HG02610 (cell line): Measurements from ENCODE around the gene WASF1.
"Not testable (repeated sequence)": the region's sequence is repeated elsewhere in the genome, so short reads cannot be mapped to it uniquely, and the experiment has no call there.

ENCODE experiments used
- ATAC-seq: cut with Tn5 transposase; IDR thresholded peaks from one replicate; pipeline ENCODE4 v1.9.1; 2021; ENCODE audit warnings: mild to moderate bottlenecking, moderate library complexity; ENCODE audit not compliant: unreplicated experiment

Gene WASF1

GRCh38 chr6:110095101-110095500 lies 84.4 kb downstream of the WASF1 start:
- no peak for ATAC-seq

GRCh38 chr6:110093981-110094380 lies 85.5 kb downstream of the WASF1 start:
- no peak for ATAC-seq

GRCh38 chr6:110090876-110091275 lies 88.6 kb downstream of the WASF1 start:
- ATAC-seq, result no peak

GRCh38 chr6:110089323-110089722 lies 90.1 kb downstream of the WASF1 start:
- ATAC-seq, result no peak

- no peak for ATAC-seq
Observed at GRCh38 chr6:110085285-110085684, 94.2 kb downstream of the WASF1 start.

- no peak for ATAC-seq
Observed at GRCh38 chr6:110083875-110084585, 95.4 kb downstream of the WASF1 start.

GRCh38 chr6:110075406-110075805 lies 104.1 kb downstream of the WASF1 start:
- no peak for ATAC-seq

GRCh38 chr6:110073474-110073873 lies 106.0 kb downstream of the WASF1 start:
- ATAC-seq, result not testable (repeated sequence)

GRCh38 chr6:110068592-110068967 lies 110.9 kb downstream of the WASF1 start:
- no peak for ATAC-seq

- ATAC-seq, result no peak
Observed at GRCh38 chr6:110067837-110068591, 111.5 kb downstream of the WASF1 start.

- no peak for ATAC-seq
Observed at GRCh38 chr6:110064744-110065524, 114.5 kb downstream of the WASF1 start.

GRCh38 chr6:110063594-110064263 lies 115.7 kb downstream of the WASF1 start:
- ATAC-seq, result peak; percentile 89

GRCh38 chr6:110055387-110055735 lies 124.1 kb downstream of the WASF1 start:
- no peak for ATAC-seq

GRCh38 chr6:110054664-110055386 lies 124.6 kb downstream of the WASF1 start:
- ATAC-seq, result no peak

- ATAC-seq, result no peak
Observed at GRCh38 chr6:110053395-110054240, 125.9 kb downstream of the WASF1 start.

GRCh38 chr6:110050440-110050813 lies 129.0 kb downstream of the WASF1 start:
- no peak for ATAC-seq
